Activated CD8-positive, alpha-beta T cell treated with anti-CD3 and anti-CD28 coated beads, Interleukin-2, amount 10 ng/mL, durations not matched to agents 7 days and 5 days (primary cell): ENCODE results near the gene HOXC10. TPM values are rescaled to one million over a fixed set of nuclear protein-coding genes. Genes with fewer than 3 reads are reported as not detected.

Source experiments
- ATAC-seq: fragments of 150-1000 bp; cut with Tn5 transposase; one replicate; pipeline ENCODE4 v1.10.0; 2021; ENCODE audit warnings: moderate library complexity
- CTCF ChIA-PET: fragments of 350-600 bp; sonication (Branson Sonifier 250); formaldehyde crosslinking; loops from one replicate; lab custom pipeline; 2021; ENCODE audit warnings: antibody characterized with exemption; lab: Charles Lee
- POLR2A ChIA-PET: fragments of 350-600 bp; sonication (Branson Sonifier 250); formaldehyde crosslinking; loops from one replicate; lab custom pipeline; 2021; ENCODE audit warnings: antibody characterized with exemption; lab: Charles Lee
- DNase-seq: peaks from one replicate; pipeline ENCODE4 v3.0.0-alpha.2; 2020
- H3K27ac Mint-ChIP-seq: one replicate; pipeline ENCODE4 v1.8.0; 2021; ENCODE audit warnings: mild to moderate bottlenecking, mixed read lengths
- H3K27me3 Mint-ChIP-seq: one replicate; pipeline ENCODE4 v1.8.0; 2021; ENCODE audit warnings: low read depth, mixed read lengths
- H3K36me3 Mint-ChIP-seq: one replicate; pipeline ENCODE4 v1.8.0; 2021; ENCODE audit warnings: low read depth, mixed read lengths
- H3K4me1 Mint-ChIP-seq: one replicate; pipeline ENCODE4 v1.8.0; 2021; ENCODE audit warnings: low read depth, mixed read lengths
- H3K4me3 Mint-ChIP-seq: one replicate; pipeline ENCODE4 v1.8.0; 2021; ENCODE audit warnings: mild to moderate bottlenecking, mixed read lengths
- H3K9me3 Mint-ChIP-seq: one replicate; pipeline ENCODE4 v1.8.0; 2022; ENCODE audit warnings: mixed read lengths; ENCODE audit not compliant: insufficient read depth
- total RNA-seq, 2 experiments: library from RNA; stranded (reverse); gene quantifications; one replicate each; pipeline ENCODE4 v1.2.3, GENCODE V29; 2021

The HOXC10 gene
- total RNA-seq, 2 experiments from 2014 or later = not detected

GRCh38 chr12:53960187-53961024, 24.5 kb upstream of the HOXC10 start:
- Mint-ChIP-seq H3K27me3 (peaks cover 92% of the 10 kb centered on the region), H3K36me3 (peaks cover 4% of the 10 kb centered on the region), H3K9me3 (no peaks in the 10 kb centered on the region), H3K4me1 (peaks cover 27% of the 10 kb centered on the region), H3K27ac (peak overlapping the region; percentile 3), H3K4me3 (peak overlapping the region; percentile 33)
- ATAC-seq = no peak
- POLR2A ChIA-PET = no interaction called here
- CTCF ChIA-PET = no interaction called here
- DNase-seq = no peak

- DNase-seq = no peak
- CTCF ChIA-PET = no interaction called here
- no peak overlapping the region for H3K4me3 Mint-ChIP-seq
Measured at GRCh38 chr12:53961025-53961761, 23.8 kb upstream of the HOXC10 start.

GRCh38 chr12:53963005-53963404, 21.9 kb upstream of the HOXC10 start:
- Mint-ChIP-seq H3K36me3 (no peaks in the 10 kb centered on the region), H3K4me3 (no peak overlapping the region), H3K4me1 (peaks cover 22% of the 10 kb centered on the region), H3K27me3 (peaks cover 92% of the 10 kb centered on the region), H3K27ac (no peak overlapping the region), H3K9me3 (no peaks in the 10 kb centered on the region)
- ChIA-PET CTCF (no interaction called here), POLR2A (no interaction called here)
- ATAC-seq (no peak), DNase-seq (no peak)

More at GRCh38 chr12:53961025-53961761, 23.8 kb upstream of the HOXC10 start:
- POLR2A ChIA-PET = no interaction called here
- H3K27me3 Mint-ChIP-seq = peaks cover 92% of the 10 kb centered on the region
- no peaks in the 10 kb centered on the region for H3K9me3 Mint-ChIP-seq
- no peak for ATAC-seq
- H3K36me3 Mint-ChIP-seq = no peaks in the 10 kb centered on the region
- H3K27ac Mint-ChIP-seq = no peak overlapping the region
- peaks cover 27% of the 10 kb centered on the region for H3K4me1 Mint-ChIP-seq

GRCh38 chr12:53963434-53964314, 21.3 kb upstream of the HOXC10 start:
- Mint-ChIP-seq H3K4me3 (no peak overlapping the region), H3K36me3 (no peaks in the 10 kb centered on the region), H3K9me3 (no peaks in the 10 kb centered on the region), H3K27me3 (peaks cover 92% of the 10 kb centered on the region), H3K4me1 (peaks cover 22% of the 10 kb centered on the region), H3K27ac (no peak overlapping the region)
- ATAC-seq (no peak), DNase-seq (no peak)
- CTCF ChIA-PET = no interaction called here
- POLR2A ChIA-PET = no interaction called here

- Mint-ChIP-seq H3K4me1 (peaks cover 22% of the 10 kb centered on the region), H3K27me3 (peaks cover 93% of the 10 kb centered on the region), H3K36me3 (no peaks in the 10 kb centered on the region), H3K27ac (no peak overlapping the region), H3K4me3 (peak overlapping the region; percentile 4), H3K9me3 (no peaks in the 10 kb centered on the region)
- DNase-seq = no peak
- ChIA-PET CTCF (no interaction called here), POLR2A (no interaction called here)
- no peak for ATAC-seq
Measured at GRCh38 chr12:53964315-53964713, 20.6 kb upstream of the HOXC10 start.

GRCh38 chr12:53965281-53966084, 19.5 kb upstream of the HOXC10 start:
- DNase-seq (no peak), ATAC-seq (no peak)
- Mint-ChIP-seq H3K27me3 (peaks cover 93% of the 10 kb centered on the region), H3K4me3 (no peak overlapping the region), H3K27ac (peak overlapping the region; percentile 8), H3K36me3 (no peaks in the 10 kb centered on the region), H3K9me3 (no peaks in the 10 kb centered on the region), H3K4me1 (peaks cover 22% of the 10 kb centered on the region)
- CTCF ChIA-PET = no interaction called here
- POLR2A ChIA-PET = no interaction called here

GRCh38 chr12:53966085-53966384, 18.9 kb upstream of the HOXC10 start:
- Mint-ChIP-seq H3K27ac (no peak overlapping the region), H3K4me3 (no peak overlapping the region), H3K27me3 (peaks cover 93% of the 10 kb centered on the region), H3K36me3 (no peaks in the 10 kb centered on the region), H3K9me3 (no peaks in the 10 kb centered on the region), H3K4me1 (peaks cover 22% of the 10 kb centered on the region)
- DNase-seq = no peak
- ATAC-seq = no peak
- ChIA-PET CTCF (no interaction called here), POLR2A (no interaction called here)

GRCh38 chr12:53966385-53967133, 18.4 kb upstream of the HOXC10 start:
- Mint-ChIP-seq H3K36me3 (no peaks in the 10 kb centered on the region), H3K27ac (no peak overlapping the region), H3K4me1 (peaks cover 22% of the 10 kb centered on the region), H3K27me3 (peaks cover 95% of the 10 kb centered on the region), H3K9me3 (no peaks in the 10 kb centered on the region), H3K4me3 (no peak overlapping the region)
- ATAC-seq = no peak
- no peak for DNase-seq
- ChIA-PET CTCF (interaction anchor here (1.1 kb wide), 1 partner anchor 39 kb away, joined by 3 read pairs; no protein-coding TSS in a partner anchor), POLR2A (no interaction called here)

GRCh38 chr12:53967421-53967925, 17.5 kb upstream of the HOXC10 start:
- Mint-ChIP-seq H3K4me1 (peaks cover 22% of the 10 kb centered on the region), H3K36me3 (no peaks in the 10 kb centered on the region), H3K27ac (no peak overlapping the region), H3K27me3 (peaks cover 97% of the 10 kb centered on the region), H3K4me3 (no peak overlapping the region), H3K9me3 (no peaks in the 10 kb centered on the region)
- no peak for DNase-seq
- ChIA-PET POLR2A (interaction anchor here (0.8 kb wide), 1 partner anchor 8 kb away, joined by 3 read pairs; no protein-coding TSS in a partner anchor), CTCF (interaction anchor here (1.1 kb wide), 1 partner anchor 38 kb away, joined by 3 read pairs; no protein-coding TSS in a partner anchor)
- ATAC-seq = no peak
